WTC11 (cell line): Measurements from ENCODE around the gene TCP11.
"Not testable (repeated sequence)": the region's sequence is repeated elsewhere in the genome, so short reads cannot be mapped to it uniquely, and the experiment has no call there.

Source experiments
- CBFB ChIP-seq: sonication (generic); formaldehyde crosslinking; IDR thresholded peaks from 2 replicates; pipeline ENCODE4 v1.8.1; 2022; ENCODE audit warnings: mild to moderate bottlenecking, low read depth, missing genetic modification reagents
- CREB1 ChIP-seq: sonication (generic); formaldehyde crosslinking; IDR thresholded peaks from 2 replicates; pipeline ENCODE4 v1.8.0; 2023; ENCODE audit warnings: mild to moderate bottlenecking, missing genetic modification reagents
- ESRRA ChIP-seq: sonication (generic); formaldehyde crosslinking; IDR thresholded peaks from 2 replicates; pipeline ENCODE4 v1.8.1; 2022; ENCODE audit warnings: mild to moderate bottlenecking, missing genetic modification reagents, borderline replicate concordance
- PRRX2 ChIP-seq: fragments of 250-450 bp; sonication (Bioruptor Pico); IDR thresholded peaks from 2 replicates; pipeline ENCODE4 v1.8.0; 2021; ENCODE audit warnings: mild to moderate bottlenecking
- SP1 ChIP-seq: sonication (generic); formaldehyde crosslinking; conservative IDR thresholded peaks from 2 replicates; pipeline ENCODE4 v1.8.1; 2022; ENCODE audit warnings: missing genetic modification reagents
- ZNF317 ChIP-seq: sonication (generic); formaldehyde crosslinking; IDR thresholded peaks from 2 replicates; pipeline ENCODE4 v1.8.1; 2023; ENCODE audit warnings: low read depth, mild to moderate bottlenecking, moderate library complexity, missing genetic modification reagents, borderline replicate concordance
- TF ChIP-seq, protein P1 (sequence below): sonication (generic); formaldehyde crosslinking; IDR thresholded peaks from 2 replicates; pipeline ENCODE4 v1.8.0; 2023; ENCODE audit warnings: missing genetic modification reagents
- TF ChIP-seq, protein P2 (sequence below): fragments of 200-600 bp; IDR thresholded peaks from 2 replicates; pipeline ENCODE4 v1.8.0; 2022; ENCODE audit warnings: antibody characterized with exemption
- TF ChIP-seq, protein P3 (sequence below): sonication (generic); formaldehyde crosslinking; conservative IDR thresholded peaks from 2 replicates; pipeline ENCODE4 v1.8.1; 2022; ENCODE audit warnings: mild to moderate bottlenecking, missing genetic modification reagents
- TF ChIP-seq, protein P4 (sequence below): sonication (generic); formaldehyde crosslinking; IDR thresholded peaks from 2 replicates; pipeline ENCODE4 v1.8.1; 2023; ENCODE audit warnings: mild to moderate bottlenecking, missing genetic modification reagents
- TF ChIP-seq, protein P5 (sequence below): fragments of 250-450 bp; sonication (Bioruptor Pico); IDR thresholded peaks from 2 replicates; pipeline ENCODE4 v1.9.0; 2021; ENCODE audit warnings: moderate library complexity, mild to moderate bottlenecking, inconsistent platforms, borderline replicate concordance
- TF ChIP-seq, protein P6 (sequence below): sonication (generic); formaldehyde crosslinking; IDR thresholded peaks from 2 replicates; pipeline ENCODE4 v1.8.0; 2022; ENCODE audit warnings: mild to moderate bottlenecking, missing genetic modification reagents
- TF ChIP-seq, protein P7 (sequence below): sonication (generic); formaldehyde crosslinking; IDR thresholded peaks from 2 replicates; pipeline ENCODE4 v1.8.0; 2022; ENCODE audit warnings: mild to moderate bottlenecking, missing genetic modification reagents
- TF ChIP-seq, protein P8 (sequence below): sonication (generic); formaldehyde crosslinking; IDR thresholded peaks from 2 replicates; pipeline ENCODE4 v1.8.1; 2023; ENCODE audit warnings: mild to moderate bottlenecking, missing genetic modification reagents, moderate library complexity

DNA sequence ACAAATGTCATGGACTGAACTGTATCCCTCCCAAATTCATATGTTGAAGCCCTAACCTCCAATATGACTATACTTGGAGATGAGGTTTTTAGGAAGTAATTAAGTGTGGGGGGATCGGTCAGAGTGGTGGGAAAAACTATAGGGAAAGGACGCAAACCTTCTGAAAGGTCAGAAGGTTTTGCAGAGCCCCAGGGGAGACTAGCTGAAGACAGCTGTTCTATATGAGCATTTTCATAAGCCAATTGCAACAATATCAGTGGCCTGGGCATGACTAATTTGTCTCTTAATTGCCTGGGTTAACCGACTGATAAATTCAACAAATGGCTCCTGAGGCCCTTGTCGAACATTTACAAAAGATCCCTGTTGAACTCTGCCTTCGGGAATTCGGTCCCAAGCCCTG is 35.1 kb downstream of the TCP11 start:
- TF ChIP-seq, protein P1, sequence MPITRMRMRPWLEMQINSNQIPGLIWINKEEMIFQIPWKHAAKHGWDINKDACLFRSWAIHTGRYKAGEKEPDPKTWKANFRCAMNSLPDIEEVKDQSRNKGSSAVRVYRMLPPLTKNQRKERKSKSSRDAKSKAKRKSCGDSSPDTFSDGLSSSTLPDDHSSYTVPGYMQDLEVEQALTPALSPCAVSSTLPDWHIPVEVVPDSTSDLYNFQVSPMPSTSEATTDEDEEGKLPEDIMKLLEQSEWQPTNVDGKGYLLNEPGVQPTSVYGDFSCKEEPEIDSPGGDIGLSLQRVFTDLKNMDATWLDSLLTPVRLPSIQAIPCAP (CRISPR knock-in tag), result not testable (repeated sequence)
- TF ChIP-seq, protein P2, sequence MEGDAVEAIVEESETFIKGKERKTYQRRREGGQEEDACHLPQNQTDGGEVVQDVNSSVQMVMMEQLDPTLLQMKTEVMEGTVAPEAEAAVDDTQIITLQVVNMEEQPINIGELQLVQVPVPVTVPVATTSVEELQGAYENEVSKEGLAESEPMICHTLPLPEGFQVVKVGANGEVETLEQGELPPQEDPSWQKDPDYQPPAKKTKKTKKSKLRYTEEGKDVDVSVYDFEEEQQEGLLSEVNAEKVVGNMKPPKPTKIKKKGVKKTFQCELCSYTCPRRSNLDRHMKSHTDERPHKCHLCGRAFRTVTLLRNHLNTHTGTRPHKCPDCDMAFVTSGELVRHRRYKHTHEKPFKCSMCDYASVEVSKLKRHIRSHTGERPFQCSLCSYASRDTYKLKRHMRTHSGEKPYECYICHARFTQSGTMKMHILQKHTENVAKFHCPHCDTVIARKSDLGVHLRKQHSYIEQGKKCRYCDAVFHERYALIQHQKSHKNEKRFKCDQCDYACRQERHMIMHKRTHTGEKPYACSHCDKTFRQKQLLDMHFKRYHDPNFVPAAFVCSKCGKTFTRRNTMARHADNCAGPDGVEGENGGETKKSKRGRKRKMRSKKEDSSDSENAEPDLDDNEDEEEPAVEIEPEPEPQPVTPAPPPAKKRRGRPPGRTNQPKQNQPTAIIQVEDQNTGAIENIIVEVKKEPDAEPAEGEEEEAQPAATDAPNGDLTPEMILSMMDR, result not testable (repeated sequence)
- TF ChIP-seq CBFB, ESRRA, CREB1, SP1, ZNF317, PRRX2 (CRISPR knock-in tag): not testable (repeated sequence)
- TF ChIP-seq, protein P3, sequence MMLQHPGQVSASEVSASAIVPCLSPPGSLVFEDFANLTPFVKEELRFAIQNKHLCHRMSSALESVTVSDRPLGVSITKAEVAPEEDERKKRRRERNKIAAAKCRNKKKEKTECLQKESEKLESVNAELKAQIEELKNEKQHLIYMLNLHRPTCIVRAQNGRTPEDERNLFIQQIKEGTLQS (CRISPR knock-in tag), result not testable (repeated sequence)
- TF ChIP-seq, protein P4, sequence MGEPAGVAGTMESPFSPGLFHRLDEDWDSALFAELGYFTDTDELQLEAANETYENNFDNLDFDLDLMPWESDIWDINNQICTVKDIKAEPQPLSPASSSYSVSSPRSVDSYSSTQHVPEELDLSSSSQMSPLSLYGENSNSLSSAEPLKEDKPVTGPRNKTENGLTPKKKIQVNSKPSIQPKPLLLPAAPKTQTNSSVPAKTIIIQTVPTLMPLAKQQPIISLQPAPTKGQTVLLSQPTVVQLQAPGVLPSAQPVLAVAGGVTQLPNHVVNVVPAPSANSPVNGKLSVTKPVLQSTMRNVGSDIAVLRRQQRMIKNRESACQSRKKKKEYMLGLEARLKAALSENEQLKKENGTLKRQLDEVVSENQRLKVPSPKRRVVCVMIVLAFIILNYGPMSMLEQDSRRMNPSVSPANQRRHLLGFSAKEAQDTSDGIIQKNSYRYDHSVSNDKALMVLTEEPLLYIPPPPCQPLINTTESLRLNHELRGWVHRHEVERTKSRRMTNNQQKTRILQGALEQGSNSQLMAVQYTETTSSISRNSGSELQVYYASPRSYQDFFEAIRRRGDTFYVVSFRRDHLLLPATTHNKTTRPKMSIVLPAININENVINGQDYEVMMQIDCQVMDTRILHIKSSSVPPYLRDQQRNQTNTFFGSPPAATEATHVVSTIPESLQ, result not testable (repeated sequence)
- TF ChIP-seq, protein P5, sequence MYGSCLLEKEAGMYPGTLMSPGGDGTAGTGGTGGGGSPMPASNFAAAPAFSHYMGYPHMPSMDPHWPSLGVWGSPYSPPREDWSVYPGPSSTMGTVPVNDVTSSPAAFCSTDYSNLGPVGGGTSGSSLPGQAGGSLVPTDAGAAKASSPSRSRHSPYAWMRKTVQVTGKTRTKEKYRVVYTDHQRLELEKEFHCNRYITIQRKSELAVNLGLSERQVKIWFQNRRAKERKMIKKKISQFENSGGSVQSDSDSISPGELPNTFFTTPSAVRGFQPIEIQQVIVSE (CRISPR knock-in tag), result not testable (repeated sequence)
- TF ChIP-seq, protein P6, sequence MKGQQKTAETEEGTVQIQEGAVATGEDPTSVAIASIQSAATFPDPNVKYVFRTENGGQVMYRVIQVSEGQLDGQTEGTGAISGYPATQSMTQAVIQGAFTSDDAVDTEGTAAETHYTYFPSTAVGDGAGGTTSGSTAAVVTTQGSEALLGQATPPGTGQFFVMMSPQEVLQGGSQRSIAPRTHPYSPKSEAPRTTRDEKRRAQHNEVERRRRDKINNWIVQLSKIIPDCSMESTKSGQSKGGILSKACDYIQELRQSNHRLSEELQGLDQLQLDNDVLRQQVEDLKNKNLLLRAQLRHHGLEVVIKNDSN, result not testable (repeated sequence)
- TF ChIP-seq, protein P7, sequence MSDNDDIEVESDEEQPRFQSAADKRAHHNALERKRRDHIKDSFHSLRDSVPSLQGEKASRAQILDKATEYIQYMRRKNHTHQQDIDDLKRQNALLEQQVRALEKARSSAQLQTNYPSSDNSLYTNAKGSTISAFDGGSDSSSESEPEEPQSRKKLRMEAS (CRISPR knock-in tag), result not testable (repeated sequence)
- TF ChIP-seq, protein P8, sequence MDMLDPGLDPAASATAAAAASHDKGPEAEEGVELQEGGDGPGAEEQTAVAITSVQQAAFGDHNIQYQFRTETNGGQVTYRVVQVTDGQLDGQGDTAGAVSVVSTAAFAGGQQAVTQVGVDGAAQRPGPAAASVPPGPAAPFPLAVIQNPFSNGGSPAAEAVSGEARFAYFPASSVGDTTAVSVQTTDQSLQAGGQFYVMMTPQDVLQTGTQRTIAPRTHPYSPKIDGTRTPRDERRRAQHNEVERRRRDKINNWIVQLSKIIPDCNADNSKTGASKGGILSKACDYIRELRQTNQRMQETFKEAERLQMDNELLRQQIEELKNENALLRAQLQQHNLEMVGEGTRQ (CRISPR knock-in tag), result not testable (repeated sequence)
